OCI-LY3 (cell line): ENCODE results near the gene KCNK18.

Experiments
- CTCF ChIP-seq: fragments of 200-600, 300-600 bp; sonication (generic); IDR thresholded peaks from 2 replicates; pipeline ENCODE4 v1.5.1; 2014; ENCODE audit warnings: antibody characterized with exemption, low read length, low read depth
- EZH2phosphoT487 ChIP-seq: fragments of 200-600 bp; shearing (Covaris generic); IDR thresholded peaks from 2 replicates; pipeline ENCODE4 v1.6.1; 2018; ENCODE audit warnings: antibody characterized with exemption, mixed run types, low read depth

GRCh38 chr10:117188371-117188770, 8.9 kb upstream of the KCNK18 start:
- no peak for TF ChIP-seq EZH2phosphoT487
- no peak for TF ChIP-seq CTCF
